ENCODE measurements around the gene SLC2A10. TPM values are rescaled to one million over a fixed set of nuclear protein-coding genes. Genes with fewer than 3 reads are reported as not detected.

The SLC2A10 gene
- polyA plus RNA-seq, 1 experiment: 41.9 TPM

GRCh38 chr20:46677608-46678007 lies 31.8 kb upstream of the SLC2A10 start:
- CTCF ChIA-PET: no interaction called here
- DNase-seq (ENCODE audit: low read depth): no peak

DNA sequence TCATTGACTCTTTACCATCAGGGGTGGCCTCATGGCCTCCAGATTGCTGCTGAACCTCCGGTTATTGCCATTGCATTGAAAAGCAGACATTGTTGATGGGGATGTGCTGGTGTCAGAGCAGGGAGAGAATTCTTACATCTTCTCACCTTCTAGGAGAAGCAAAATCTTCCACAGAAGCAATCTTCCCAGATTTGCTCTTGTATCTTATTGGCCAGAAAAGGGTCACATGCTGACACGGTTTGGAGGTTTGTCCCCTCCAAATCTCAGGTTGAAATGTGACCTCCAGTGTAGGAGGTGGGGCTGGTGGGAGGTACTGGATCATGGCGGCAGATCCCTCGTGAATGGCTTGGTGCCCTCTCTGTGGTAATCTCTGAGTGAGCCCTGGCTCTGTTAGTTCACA lies 30.9 kb upstream of the SLC2A10 start:
- Histone ChIP-seq H3K27me3 (ENCODE audit: control insufficient read depth, insufficient read depth, low read length) (no peaks in the 10 kb centered on the region), H3K4me3 (ENCODE audit: low read depth, low read length) (no peak overlapping the region), H3K36me3 (ENCODE audit: control insufficient read depth, insufficient read depth, low read length) (peaks cover 6% of the 10 kb centered on the region)
- ChIA-PET CTCF (interaction anchor here (1.2 to 6.2 kb wide), 2 partner anchors 10 to 157 kb away, joined by 4 to 60 read pairs; no protein-coding TSS in a partner anchor), POLR2A (no interaction called here)
- DNase-seq (ENCODE audit: low read depth): no peak
- TF ChIP-seq, protein P1, sequence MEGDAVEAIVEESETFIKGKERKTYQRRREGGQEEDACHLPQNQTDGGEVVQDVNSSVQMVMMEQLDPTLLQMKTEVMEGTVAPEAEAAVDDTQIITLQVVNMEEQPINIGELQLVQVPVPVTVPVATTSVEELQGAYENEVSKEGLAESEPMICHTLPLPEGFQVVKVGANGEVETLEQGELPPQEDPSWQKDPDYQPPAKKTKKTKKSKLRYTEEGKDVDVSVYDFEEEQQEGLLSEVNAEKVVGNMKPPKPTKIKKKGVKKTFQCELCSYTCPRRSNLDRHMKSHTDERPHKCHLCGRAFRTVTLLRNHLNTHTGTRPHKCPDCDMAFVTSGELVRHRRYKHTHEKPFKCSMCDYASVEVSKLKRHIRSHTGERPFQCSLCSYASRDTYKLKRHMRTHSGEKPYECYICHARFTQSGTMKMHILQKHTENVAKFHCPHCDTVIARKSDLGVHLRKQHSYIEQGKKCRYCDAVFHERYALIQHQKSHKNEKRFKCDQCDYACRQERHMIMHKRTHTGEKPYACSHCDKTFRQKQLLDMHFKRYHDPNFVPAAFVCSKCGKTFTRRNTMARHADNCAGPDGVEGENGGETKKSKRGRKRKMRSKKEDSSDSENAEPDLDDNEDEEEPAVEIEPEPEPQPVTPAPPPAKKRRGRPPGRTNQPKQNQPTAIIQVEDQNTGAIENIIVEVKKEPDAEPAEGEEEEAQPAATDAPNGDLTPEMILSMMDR (IDR thresholded peaks at IDR 0.05; ENCODE audit: insufficient read depth, low read depth, low read length): no peak

More at GRCh38 chr20:46677608-46678007, 31.8 kb upstream of the SLC2A10 start:
- Histone ChIP-seq H3K4me3 (ENCODE audit: low read depth, low read length) (no peak overlapping the region), H3K36me3 (ENCODE audit: control insufficient read depth, insufficient read depth, low read length) (peaks cover 6% of the 10 kb centered on the region), H3K27me3 (ENCODE audit: control insufficient read depth, insufficient read depth, low read length) (no peaks in the 10 kb centered on the region)
- POLR2A ChIA-PET: no interaction called here
- TF ChIP-seq, protein P1 (IDR thresholded peaks at IDR 0.05; ENCODE audit: insufficient read depth, low read depth, low read length): no peak

DNA sequence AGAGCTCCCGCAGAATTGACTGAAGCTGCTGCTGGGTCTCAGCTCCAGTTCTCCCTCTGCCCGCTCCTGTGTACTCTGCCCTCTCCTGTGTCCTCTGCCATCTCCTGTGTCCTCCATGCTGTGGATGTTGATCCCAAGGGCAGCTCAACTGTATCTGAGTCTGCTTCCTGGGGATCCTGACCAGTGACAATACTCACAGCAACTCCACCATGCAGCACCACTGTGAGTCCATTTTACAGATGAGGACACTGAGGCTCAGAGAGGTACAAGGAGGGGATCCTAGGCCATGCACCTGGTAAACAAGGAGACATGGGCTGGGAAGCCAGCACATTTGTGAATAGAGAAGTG lies 28.8 kb upstream of the SLC2A10 start:
- Histone ChIP-seq H3K4me3 (ENCODE audit: low read depth, low read length) (no peak overlapping the region), H3K27me3 (ENCODE audit: control insufficient read depth, insufficient read depth, low read length) (no peaks in the 10 kb centered on the region), H3K36me3 (ENCODE audit: control insufficient read depth, insufficient read depth, low read length) (peaks cover 6% of the 10 kb centered on the region)
- DNase-seq (ENCODE audit: low read depth): no peak
- ChIA-PET CTCF (interaction anchor here (0.6 to 6.2 kb wide), 10 partner anchors 9 to 638 kb away, joined by 3 to 60 read pairs (median 4); partner anchors contain the start of gene ZNF334), POLR2A (no interaction called here)
- TF ChIP-seq, protein P1 (IDR thresholded peaks at IDR 0.05; ENCODE audit: insufficient read depth, low read depth, low read length): no peak

DNA sequence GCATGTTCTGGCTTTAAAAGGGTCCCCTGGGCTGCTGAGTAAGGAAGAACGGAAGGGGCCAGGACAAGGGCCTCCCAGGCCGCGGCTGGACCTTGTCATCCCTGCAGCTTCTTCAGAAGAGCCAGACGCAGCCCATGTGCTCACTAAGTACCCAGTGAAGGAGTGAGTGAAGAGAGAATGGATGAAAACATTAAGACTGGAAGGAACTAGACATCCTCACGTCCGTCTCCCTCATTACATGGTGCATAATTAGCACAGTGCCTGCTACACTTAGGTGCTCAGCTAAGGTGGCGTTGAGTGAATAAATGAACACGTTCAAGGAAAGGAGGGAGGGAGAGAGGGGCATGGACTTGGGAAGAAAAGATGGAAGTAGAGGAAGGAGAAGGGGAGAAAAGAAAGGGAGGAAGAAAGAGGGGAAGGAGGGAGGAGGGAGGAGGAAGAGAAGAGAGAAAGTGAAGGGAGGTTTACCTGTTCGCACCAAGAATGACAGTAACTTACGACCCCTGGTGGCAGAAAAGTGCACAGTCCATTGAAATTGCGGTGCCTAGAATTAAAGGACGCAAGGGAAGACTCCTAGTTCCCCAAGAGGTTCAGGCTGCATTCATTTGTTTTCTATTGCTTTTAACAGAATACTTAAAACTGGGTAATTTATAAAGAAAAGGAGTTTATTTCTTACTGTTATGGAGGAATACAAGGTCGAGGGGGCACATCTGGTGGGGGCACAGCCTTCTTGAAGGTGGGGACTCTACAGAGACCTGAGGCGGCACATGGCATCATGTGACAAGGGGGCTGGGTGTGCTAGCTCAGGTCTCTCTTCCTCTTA lies 28.2 kb upstream of the SLC2A10 start:
- ChIA-PET POLR2A (no interaction called here), CTCF (interaction anchor here (0.6 to 6.2 kb wide), 10 partner anchors 8 to 639 kb away, joined by 3 to 60 read pairs (median 4); partner anchors contain the start of gene ZNF334)
- peaks cover 6% of the 10 kb centered on the region for H3K36me3 ChIP-seq (ENCODE audit: control insufficient read depth, insufficient read depth, low read length)
- no peak for DNase-seq (ENCODE audit: low read depth)
- TF ChIP-seq, protein P1 (IDR thresholded peaks at IDR 0.05; ENCODE audit: insufficient read depth, low read depth, low read length): peak; percentile 77
- no peak overlapping the region for H3K4me3 ChIP-seq (ENCODE audit: low read depth, low read length)
- H3K27me3 ChIP-seq (ENCODE audit: control insufficient read depth, insufficient read depth, low read length): no peaks in the 10 kb centered on the region

DNA sequence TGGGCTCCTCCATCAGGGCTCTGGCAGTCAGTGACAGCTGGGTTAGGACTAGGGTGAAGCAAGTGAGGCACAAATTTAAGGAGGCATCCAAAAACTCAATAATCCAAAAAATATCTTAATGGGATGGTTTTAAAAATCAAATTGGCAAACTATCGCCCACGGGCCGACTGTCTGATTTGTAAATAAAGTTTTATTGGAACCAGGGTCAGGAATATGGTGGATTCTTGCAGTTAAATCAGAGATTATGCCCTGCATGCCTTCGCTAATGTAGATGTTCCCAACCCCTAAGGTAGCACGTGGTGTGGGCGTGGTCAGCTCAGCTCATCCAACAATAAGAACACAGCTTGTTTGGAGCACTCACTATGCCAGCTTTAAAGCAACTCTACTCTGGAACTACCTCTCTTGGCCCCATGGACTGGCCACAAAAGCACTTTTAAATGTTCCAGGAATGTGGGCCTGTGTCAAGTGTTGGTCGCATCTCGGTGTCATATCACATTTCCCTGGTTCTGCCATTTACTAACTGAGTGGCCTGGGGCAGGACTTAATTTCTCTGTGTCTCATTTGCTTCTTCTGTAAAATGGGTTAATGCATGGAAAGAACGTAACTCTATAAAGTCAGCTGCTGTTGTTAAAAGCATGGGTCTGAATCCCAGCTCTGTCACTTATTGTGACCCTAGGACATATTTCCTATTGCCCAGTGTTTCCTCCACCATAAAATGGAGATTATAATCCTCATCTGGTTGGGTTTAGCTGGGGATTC lies 27.2 kb upstream of the SLC2A10 start:
- no peaks in the 10 kb centered on the region for H3K27me3 ChIP-seq (ENCODE audit: control insufficient read depth, insufficient read depth, low read length)
- ChIA-PET CTCF (interaction anchor here (0.7 to 6.2 kb wide), 7 partner anchors 9 to 161 kb away, joined by 3 to 60 read pairs (median 4); no protein-coding TSS in a partner anchor), POLR2A (no interaction called here)
- no peak overlapping the region for H3K4me3 ChIP-seq (ENCODE audit: low read depth, low read length)
- DNase-seq (ENCODE audit: low read depth): no peak
- TF ChIP-seq, protein P1 (IDR thresholded peaks at IDR 0.05; ENCODE audit: insufficient read depth, low read depth, low read length): no peak
- H3K36me3 ChIP-seq (ENCODE audit: control insufficient read depth, insufficient read depth, low read length): peaks cover 6% of the 10 kb centered on the region

Measured in BJ (cell line).